ENCODE data around the gene KRT2.

The KRT2 gene

GRCh38 chr12:52643233-52644077, 8.6 kb downstream of the KRT2 start:
- no peak for DNase-seq (ENCODE audit: low read depth in 2 of 2)

GRCh38 chr12:52641468-52641867, 10.5 kb downstream of the KRT2 start:
- DNase-seq (ENCODE audit: low read depth in 2 of 2): no peak

- DNase-seq (ENCODE audit: low read depth in 2 of 2): no peak
Measured at GRCh38 chr12:52637299-52637698, 14.7 kb downstream of the KRT2 start.

GRCh38 chr12:52636592-52637258, 15.3 kb downstream of the KRT2 start:
- no peak for DNase-seq (ENCODE audit: low read depth in 2 of 2)

- no peak for DNase-seq (ENCODE audit: low read depth in 2 of 2)
Measured at GRCh38 chr12:52636189-52636588, 15.8 kb downstream of the KRT2 start.

GRCh38 chr12:52634266-52635056, 17.6 kb downstream of the KRT2 start:
- DNase-seq (ENCODE audit: low read depth in 2 of 2): no peak

GRCh38 chr12:52633383-52633782, 18.6 kb downstream of the KRT2 start:
- no peak for DNase-seq (ENCODE audit: low read depth in 2 of 2)

- DNase-seq (ENCODE audit: low read depth in 2 of 2): no peak
Measured at GRCh38 chr12:52632656-52633055, 19.4 kb downstream of the KRT2 start.

- DNase-seq (ENCODE audit: low read depth in 2 of 2): no peak
Measured at GRCh38 chr12:52631676-52632459, 20.1 kb downstream of the KRT2 start.

GRCh38 chr12:52631264-52631663, 20.7 kb downstream of the KRT2 start:
- no peak for DNase-seq (ENCODE audit: low read depth in 2 of 2)

GRCh38 chr12:52630599-52631200, 21.3 kb downstream of the KRT2 start:
- no peak for DNase-seq (ENCODE audit: low read depth in 2 of 2)

- DNase-seq (ENCODE audit: low read depth in 2 of 2): no peak
Measured at GRCh38 chr12:52630008-52630500, 22.0 kb downstream of the KRT2 start.

GRCh38 chr12:52629281-52630007, 22.6 kb downstream of the KRT2 start:
- no peak for DNase-seq (ENCODE audit: low read depth in 2 of 2)

- DNase-seq (ENCODE audit: low read depth in 2 of 2): no peak
Measured at GRCh38 chr12:52628841-52629240, 23.2 kb downstream of the KRT2 start.

GRCh38 chr12:52628111-52628507, 23.9 kb downstream of the KRT2 start:
- no peak for DNase-seq (ENCODE audit: low read depth in 2 of 2)

GRCh38 chr12:52627395-52628110, 24.5 kb downstream of the KRT2 start:
- no peak for DNase-seq (ENCODE audit: low read depth in 2 of 2)

GRCh38 chr12:52622349-52622748, 29.7 kb downstream of the KRT2 start:
- no peak for DNase-seq (ENCODE audit: low read depth in 2 of 2)

GRCh38 chr12:52618866-52619265, 33.1 kb downstream of the KRT2 start:
- DNase-seq (ENCODE audit: low read depth in 2 of 2): no peak

- no peak for DNase-seq (ENCODE audit: low read depth in 2 of 2)
Measured at GRCh38 chr12:52618216-52618615, 33.8 kb downstream of the KRT2 start, which contains the start of gene KRT73. Gene KRT73 (minus strand): TSS chr12:52618559. CDS start chr12:52618524, 35 bp downstream.

- no peak for DNase-seq (ENCODE audit: low read depth in 2 of 2)
Measured at GRCh38 chr12:52617403-52617785, 34.6 kb downstream of the KRT2 start.
